Stomach smooth muscle (tissue), 2 donors: Measurements from ENCODE around the gene KIF21B.

ENCODE experiments used
- H3K27ac ChIP-seq: one replicate; pipeline ENCODE4 v1.7.0; 2013; ENCODE audit warnings: mild to moderate bottlenecking, low read length, inconsistent platforms
- H3K27me3 ChIP-seq, 2 donors: one replicate each; pipeline ENCODE4 v1.7.0; 2013; ENCODE audit warnings: low read length in 2 of 2; ENCODE audit not compliant: insufficient read depth in 2 of 2, control insufficient read depth in 1 of 2
- H3K36me3 ChIP-seq, 2 donors: one replicate each; pipeline ENCODE4 v1.7.0; 2013; ENCODE audit warnings: low read length in 2 of 2; ENCODE audit not compliant: control insufficient read depth in 2 of 2, insufficient read depth in 2 of 2
- H3K4me1 ChIP-seq: one replicate; pipeline ENCODE4 v1.7.0; 2013; ENCODE audit warnings: low read length; ENCODE audit not compliant: control insufficient read depth, insufficient read depth
- H3K4me3 ChIP-seq, 2 donors: one replicate each; pipeline ENCODE4 v1.7.0; 2013; ENCODE audit warnings: low read length in 2 of 2
- H3K9ac ChIP-seq, 2 donors: one replicate each; pipeline ENCODE4 v1.7.0; 2013; ENCODE audit warnings: low read length in 2 of 2, mild to moderate bottlenecking in 1 of 2
- H3K9me3 ChIP-seq, 2 donors: one replicate each; pipeline ENCODE4 v1.7.0; 2013; ENCODE audit warnings: low read length in 2 of 2; ENCODE audit not compliant: control insufficient read depth in 2 of 2
- donor health status: healthy.
- donor health status: Pancreatic carcinoma.

KIF21B gene

DNA sequence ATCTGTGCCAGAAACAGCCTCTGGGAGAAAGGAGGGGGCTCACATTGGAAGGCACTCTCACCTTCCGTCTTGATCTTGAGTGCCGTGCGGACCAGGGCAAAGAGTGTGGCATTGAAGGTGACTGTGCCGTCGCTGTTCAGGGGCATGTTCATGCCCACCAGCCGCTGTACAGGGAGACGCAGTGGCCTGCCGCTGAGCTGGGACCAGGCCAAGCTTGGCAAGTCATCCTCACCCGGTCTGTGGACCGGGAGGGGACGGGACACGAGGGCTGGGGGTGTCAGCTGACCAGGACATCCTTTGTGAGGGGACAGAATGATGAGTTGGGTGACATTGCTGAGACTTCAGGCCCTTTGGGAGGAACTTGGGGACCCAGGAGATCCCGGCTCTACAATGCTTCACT is 25.0 kb upstream of the KIF21B start:
- Histone ChIP-seq H3K9ac (no peak overlapping the region), H3K36me3 (no peaks in the 10 kb centered on the region)

DNA sequence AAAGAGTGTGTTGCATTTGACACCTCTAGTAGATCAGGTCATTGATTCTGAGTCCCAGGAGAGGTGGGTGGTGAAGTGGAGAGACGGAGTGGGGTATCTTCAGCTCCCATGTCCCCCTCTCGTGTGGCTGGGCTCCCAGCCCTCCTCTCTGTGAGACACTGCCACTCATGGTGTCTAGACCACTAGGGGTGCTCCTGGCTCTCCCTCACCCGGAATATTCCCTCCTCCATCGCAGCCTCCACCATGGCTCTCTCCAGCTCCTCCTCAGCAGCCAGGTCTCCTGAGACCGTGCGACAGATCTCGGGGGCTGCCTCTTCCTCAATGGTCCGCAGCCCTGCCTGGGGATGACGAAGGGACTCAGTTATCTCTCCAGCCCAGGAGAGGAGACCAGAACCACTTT is 20.6 kb upstream of the KIF21B start:
- Histone ChIP-seq H3K36me3 (no peaks in the 10 kb centered on the region), H3K27ac (no peak overlapping the region), H3K27me3 (peaks cover 0 to 2% of the 10 kb centered on the region in 2 donors), H3K9ac (no peak overlapping the region), H3K4me3 (no peak overlapping the region), H3K4me1 (peaks cover 8% of the 10 kb centered on the region), H3K9me3 (no peaks in the 10 kb centered on the region)

More for the DNA sequence above, 25.0 kb upstream of the KIF21B start:
- no peaks in the 10 kb centered on the region for H3K9me3 ChIP-seq
- no peak overlapping the region for H3K27ac ChIP-seq
- H3K4me3 ChIP-seq, result no peak overlapping the region
- peaks cover 0 to 2% of the 10 kb centered on the region in 2 donors for H3K27me3 ChIP-seq
- peaks cover 23% of the 10 kb centered on the region for H3K4me1 ChIP-seq

DNA sequence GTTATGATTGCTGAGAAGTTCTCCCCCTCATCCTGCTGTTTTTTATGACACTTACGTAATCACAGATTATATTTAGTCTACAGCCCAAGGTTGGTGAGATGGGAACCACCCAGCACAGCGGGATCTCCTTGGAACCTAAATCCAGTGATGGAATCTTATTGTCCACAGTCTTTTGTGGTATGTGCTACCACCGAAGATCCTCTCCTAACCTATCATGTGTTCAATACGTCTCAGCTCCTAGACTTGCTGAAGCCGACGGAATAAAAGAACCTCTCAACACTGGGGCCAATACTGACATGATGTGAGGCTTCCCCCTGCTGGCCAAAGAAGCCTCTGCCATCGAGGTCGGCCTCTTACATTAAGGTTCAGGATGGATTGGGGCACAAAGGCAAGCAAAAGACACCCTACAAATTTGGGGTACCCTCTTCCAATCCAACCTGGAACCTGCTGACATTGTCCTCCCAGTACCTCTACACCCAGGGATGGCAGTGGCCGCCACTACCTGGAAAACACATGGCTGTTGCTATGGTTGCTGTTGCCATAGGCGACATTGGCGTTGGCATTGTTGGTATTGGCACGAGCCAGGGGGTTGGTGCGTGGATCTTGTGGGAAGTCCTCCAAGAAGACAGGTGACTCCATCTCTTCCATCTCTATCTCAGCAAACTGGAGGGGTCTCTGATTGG is 19.4 kb upstream of the KIF21B start:
- H3K36me3 ChIP-seq, result no peaks in the 10 kb centered on the region
- H3K4me1 ChIP-seq, result peaks cover 8% of the 10 kb centered on the region
- H3K9me3 ChIP-seq, result no peaks in the 10 kb centered on the region
- no peak overlapping the region for H3K4me3 ChIP-seq
- peaks cover 0 to 2% of the 10 kb centered on the region in 2 donors for H3K27me3 ChIP-seq
- H3K9ac ChIP-seq, result no peak overlapping the region
- H3K27ac ChIP-seq, result no peak overlapping the region

DNA sequence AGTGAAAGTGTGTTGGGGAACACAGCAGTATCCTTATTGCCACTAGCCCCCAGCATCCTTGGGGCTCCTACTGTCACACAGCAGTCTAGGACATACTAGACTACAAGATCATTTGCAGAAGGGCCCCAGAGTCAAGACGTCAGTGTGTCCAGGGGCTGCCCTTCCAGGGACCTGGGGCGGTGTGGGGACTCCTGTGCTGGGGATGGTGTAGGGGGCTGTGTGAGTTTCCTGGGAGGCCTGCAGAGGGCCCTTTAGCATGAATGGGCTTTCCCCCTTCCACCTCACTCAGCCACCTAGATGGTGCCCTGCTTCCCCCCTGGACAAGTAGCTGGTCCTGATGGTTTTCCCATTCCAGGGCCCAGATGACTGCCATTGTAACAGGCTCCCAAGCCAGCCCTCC is 17.5 kb upstream of the KIF21B start:
- Histone ChIP-seq H3K36me3 (no peaks in the 10 kb centered on the region), H3K9me3 (no peaks in the 10 kb centered on the region), H3K4me1 (peaks cover 8% of the 10 kb centered on the region), H3K27me3 (peaks cover 2 to 5% of the 10 kb centered on the region in 2 donors), H3K9ac (no peak overlapping the region), H3K4me3 (no peak overlapping the region), H3K27ac (no peak overlapping the region)

DNA sequence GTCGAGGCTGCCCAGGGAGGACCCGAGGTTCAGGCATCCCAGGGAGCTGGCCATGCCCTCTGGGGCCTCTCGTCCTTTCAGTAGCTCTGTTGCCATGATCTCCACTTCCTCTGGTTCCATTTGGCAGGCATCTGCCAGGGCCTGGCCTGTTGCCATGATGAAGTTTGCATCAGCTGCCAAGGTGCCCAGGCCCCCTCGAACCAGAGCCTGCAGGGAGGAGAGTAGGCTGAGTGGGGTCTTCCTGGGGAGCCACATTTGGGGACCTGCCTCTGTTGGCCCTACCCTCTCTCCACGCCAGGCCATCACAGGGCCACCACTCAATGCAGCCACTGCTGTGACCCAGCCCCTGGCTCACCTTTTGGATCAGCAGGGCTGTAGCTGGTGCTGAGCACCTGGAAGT is 16.4 kb upstream of the KIF21B start:
- Histone ChIP-seq H3K27ac (no peak overlapping the region), H3K36me3 (no peaks in the 10 kb centered on the region), H3K4me3 (no peak overlapping the region), H3K9me3 (no peaks in the 10 kb centered on the region), H3K27me3 (peaks cover 2 to 5% of the 10 kb centered on the region in 2 donors), H3K4me1 (peaks cover 8% of the 10 kb centered on the region), H3K9ac (no peak overlapping the region)

DNA sequence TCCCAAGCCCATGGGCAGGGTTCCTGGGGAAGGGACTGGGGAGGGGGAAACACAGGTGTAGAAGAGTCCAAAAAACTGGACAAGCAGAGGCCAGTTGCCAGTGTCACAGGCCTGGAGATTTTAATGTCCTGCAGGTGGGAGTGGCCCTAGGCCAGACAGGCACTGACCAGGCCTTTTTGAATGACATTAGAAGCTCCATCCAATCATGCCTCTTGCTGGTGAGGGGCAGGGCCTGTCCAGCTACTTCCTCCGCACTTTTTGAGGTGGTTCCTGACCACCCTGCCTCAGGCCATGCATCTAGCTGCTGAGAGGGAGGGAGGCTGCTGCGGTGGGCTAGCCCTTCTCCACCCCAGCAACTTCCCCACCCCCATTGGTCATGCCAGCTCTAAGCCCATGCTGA is 15.9 kb upstream of the KIF21B start:
- H3K36me3 ChIP-seq, result no peaks in the 10 kb centered on the region
- H3K27ac ChIP-seq, result no peak overlapping the region
- H3K27me3 ChIP-seq, result peaks cover 2 to 5% of the 10 kb centered on the region in 2 donors
- H3K4me3 ChIP-seq, result no peak overlapping the region
- no peak overlapping the region for H3K9ac ChIP-seq
- H3K4me1 ChIP-seq, result peaks cover 8% of the 10 kb centered on the region
- no peaks in the 10 kb centered on the region for H3K9me3 ChIP-seq

DNA sequence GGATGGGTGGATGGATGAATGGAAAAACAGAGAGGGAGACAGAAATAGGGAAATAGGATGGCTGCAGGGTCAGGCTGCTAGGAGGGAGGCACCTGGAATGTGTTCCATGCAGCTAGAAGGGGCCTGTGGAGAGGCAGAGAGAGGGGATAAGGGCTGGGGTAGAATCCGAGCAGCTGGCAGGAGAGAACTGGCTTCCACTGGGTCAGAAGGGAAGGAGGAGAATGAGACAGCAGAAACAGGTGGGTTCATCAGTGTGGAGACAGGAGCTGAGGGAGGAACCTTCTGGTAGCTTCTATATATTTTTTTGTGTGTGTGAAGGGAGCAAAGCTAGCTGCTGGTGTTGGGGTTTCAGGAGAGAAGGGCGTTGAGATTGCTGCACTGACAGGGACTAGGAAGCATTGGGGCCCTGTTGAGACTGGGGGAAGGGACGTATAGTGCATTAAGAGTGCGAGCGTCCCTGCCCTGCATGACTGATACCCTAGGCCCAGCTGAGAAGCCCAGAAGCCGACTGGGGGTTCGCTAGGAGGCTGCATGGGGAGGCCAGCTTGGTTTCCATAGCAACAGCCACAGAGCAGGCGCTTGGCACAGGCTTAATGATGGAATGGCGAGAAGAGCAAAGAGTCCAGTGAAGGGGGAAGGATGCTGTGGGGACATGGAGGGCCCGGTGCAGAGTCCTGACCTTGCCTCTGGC is 14.8 kb upstream of the KIF21B start:
- Histone ChIP-seq H3K9me3 (no peaks in the 10 kb centered on the region), H3K27ac (no peak overlapping the region), H3K4me1 (peaks cover 8% of the 10 kb centered on the region), H3K9ac (no peak overlapping the region), H3K36me3 (no peaks in the 10 kb centered on the region), H3K4me3 (no peak overlapping the region), H3K27me3 (peaks cover 0 to 5% of the 10 kb centered on the region in 2 donors)

DNA sequence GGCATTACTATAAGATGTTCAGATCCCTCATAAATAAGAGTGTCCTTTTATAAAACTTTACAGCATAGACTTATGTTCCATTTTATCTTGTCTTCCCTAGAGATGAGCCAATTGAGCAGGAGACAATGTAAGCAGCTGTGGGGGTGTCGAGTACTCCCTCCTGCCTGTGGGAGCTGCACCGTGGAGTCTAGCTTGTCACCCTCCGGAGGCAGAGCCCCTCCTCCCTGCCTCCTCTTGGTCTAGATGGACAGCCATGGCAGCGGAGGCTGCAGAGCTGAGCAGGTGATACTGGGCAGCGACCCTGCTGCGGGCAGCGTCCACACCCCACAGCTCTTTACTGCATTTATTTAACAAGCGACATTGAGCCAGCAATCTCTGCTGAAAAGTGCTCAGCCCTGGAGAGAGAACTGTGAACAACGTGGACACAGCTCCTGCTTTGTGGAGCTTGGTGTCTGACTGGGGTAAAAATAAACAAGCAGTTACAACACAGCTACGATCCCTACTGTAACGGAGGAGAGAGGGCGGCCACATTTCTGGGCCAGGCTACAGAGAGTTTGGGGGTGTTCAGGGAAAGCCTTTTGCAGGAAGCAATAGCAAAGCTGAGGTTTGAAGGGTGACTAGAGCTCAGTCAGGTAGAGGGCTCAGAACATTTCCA is 12.8 kb upstream of the KIF21B start:
- Histone ChIP-seq H3K27me3 (peaks cover 0 to 5% of the 10 kb centered on the region in 2 donors), H3K4me3 (no peak overlapping the region), H3K9ac (no peak overlapping the region), H3K9me3 (no peaks in the 10 kb centered on the region), H3K27ac (no peak overlapping the region), H3K4me1 (no peaks in the 10 kb centered on the region), H3K36me3 (no peaks in the 10 kb centered on the region)

DNA sequence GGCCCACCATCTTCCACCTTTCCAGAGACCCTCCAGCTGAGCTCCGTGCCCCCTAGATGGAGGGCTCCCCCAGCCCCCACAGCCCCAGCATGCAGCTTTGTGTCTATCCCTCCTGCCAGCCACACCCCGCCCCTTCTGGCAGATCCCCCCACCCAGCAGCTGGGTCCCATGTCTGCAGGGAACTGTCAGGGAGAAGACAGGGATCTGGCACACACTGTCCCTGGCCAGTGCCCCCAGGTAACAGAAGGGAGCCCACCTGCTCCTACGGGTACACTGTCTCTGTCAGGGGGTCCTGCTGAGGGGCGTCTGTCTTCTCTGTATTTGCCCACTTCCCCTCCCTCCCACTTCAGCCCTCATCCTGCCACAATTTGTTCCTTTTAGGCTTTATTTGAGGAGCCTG is 11.2 kb upstream of the KIF21B start:
- H3K9me3 ChIP-seq, result no peaks in the 10 kb centered on the region
- H3K27ac ChIP-seq, result no peak overlapping the region
- no peaks in the 10 kb centered on the region for H3K36me3 ChIP-seq
- no peak overlapping the region for H3K9ac ChIP-seq
- no peak overlapping the region for H3K4me3 ChIP-seq
- H3K27me3 ChIP-seq, result peaks cover 0 to 5% of the 10 kb centered on the region in 2 donors
- peaks cover 2% of the 10 kb centered on the region for H3K4me1 ChIP-seq

DNA sequence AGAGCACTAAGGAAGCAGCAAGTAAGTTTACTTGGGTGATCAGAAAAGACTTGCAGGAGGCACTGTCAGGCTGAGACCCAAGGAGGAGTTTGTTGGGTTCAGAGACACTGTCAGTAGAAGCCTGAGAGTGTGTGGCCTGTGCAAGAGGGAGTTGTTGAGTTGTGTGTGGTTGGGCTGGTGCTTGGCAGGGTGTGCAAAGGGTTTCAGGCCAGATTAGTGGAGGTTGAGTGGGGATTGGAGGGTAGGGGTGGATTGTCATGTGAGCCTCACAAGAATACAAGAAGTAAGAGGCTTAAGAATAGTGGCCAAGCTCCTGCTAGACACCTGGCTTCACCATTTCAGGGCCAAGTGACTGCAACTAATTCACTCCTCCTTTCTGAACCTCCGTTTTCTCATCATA is 8.9 kb upstream of the KIF21B start:
- no peak overlapping the region for H3K4me3 ChIP-seq
- H3K9me3 ChIP-seq, result no peaks in the 10 kb centered on the region
- peaks cover 20% of the 10 kb centered on the region for H3K4me1 ChIP-seq
- H3K9ac ChIP-seq, result no peak overlapping the region
- H3K27ac ChIP-seq, result no peak overlapping the region
- H3K36me3 ChIP-seq, result no peaks in the 10 kb centered on the region
- H3K27me3 ChIP-seq, result peaks cover 0 to 3% of the 10 kb centered on the region in 2 donors
